Limb (tissue), 2 donors: Measurements from ENCODE around the gene RGPD3.
"Not testable (repeated sequence)": the region's sequence is repeated elsewhere in the genome, so short reads cannot be mapped to it uniquely, and the experiment has no call there.

Source experiments
- DNase-seq, 2 donors: peaks; one replicate each; pipeline ENCODE4 v3.0.0-alpha.2; 2016; ENCODE audit errors: extremely low spot score in 2 of 2

Gene RGPD3

DNA sequence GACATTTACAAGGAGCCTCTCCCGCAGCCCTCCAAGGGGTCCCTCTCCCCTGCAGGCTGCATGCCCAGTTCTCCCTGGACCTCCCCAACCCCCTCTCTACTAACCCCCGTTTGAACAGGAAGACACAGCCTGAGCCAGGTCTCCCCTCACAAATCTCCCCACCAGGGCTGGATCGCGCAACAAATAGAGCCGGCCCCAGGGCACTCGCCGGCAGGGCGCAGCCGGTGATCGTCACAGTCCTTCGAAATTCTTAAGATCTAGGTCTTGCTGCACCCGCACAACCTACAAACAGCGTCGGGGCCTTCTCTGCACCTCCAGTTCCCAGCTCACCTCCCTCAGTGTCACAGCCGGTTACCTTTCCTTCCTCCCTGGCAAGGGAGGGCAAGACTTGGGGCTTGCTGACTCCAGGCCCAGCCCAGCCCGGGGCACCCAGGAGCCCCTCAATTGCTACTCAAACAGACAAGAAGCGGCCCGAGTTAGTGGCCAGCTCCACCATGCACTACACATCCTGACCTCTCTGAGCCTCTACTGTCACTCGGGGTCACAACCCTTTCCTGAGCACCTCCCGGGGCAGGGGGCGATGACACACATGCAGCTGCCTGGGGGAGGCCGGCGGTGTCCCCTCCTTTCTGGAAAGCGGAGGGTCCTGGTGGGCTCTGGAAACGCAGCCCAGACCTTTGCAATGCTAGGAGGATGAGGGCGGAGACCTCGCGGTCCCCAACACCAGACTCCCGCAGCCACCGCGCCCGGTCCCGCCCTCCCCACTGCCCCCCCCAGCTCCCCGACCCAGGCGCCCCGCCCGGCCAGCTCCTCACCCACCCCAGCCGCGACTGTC is 18.6 kb upstream of the RGPD3 start, which contains the start of gene CD8B2:
Gene CD8B2, plus strand, starts transcription at position 814 of the 835 bp plus-strand sequence. CDS start 63 bp downstream, outside the sequence.
- not testable (repeated sequence) for DNase-seq

DNA sequence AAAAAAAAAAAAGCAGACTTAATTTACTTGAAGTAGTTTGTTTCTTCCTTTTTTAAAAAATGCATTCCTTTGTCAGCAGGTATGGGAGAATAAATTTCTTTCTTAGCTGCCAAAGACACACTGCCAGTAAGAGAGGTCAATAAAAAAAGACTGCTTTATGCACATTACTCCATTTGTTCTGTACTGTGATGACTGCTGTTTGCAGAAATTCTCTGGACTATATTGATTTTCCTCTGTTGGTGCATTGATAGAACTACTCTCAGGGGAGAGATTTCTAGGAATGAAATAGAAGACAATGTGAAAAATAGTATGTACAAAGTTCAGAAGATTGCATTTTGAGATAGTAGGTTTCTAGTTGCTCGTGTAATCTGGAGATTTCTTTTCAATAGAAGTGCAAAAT is 11.3 kb upstream of the RGPD3 start:
- not testable (repeated sequence) for DNase-seq

- DNase-seq = not testable (repeated sequence)
These were observed 9.4 kb upstream of the RGPD3 start for GRCh38 chr2:106477647-106478046.

- not testable (repeated sequence) for DNase-seq
These were observed 2.4 kb upstream of the RGPD3 start for GRCh38 chr2:106470658-106471057.

DNA sequence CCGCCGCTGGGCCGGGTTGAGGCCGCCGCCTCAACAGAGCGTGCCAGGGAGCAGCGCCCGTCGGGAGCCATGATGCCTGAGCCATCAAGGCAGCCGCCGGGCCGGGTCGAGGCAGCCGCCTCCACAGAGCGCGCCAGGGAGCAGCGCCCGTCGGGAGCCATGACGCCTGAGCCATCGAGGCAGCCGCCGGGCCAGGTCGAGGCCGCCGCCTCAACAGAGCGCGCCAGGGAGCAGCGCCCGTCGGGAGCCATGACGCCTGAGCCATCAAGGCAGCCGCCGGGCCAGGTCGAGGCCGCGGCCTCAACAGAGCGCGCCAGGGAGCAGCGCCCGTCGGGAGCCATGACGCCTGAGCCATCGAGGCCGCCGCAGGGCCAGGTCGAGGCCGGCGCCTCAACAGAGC is 697 bp downstream of the RGPD3 start:
- not testable (repeated sequence) for DNase-seq

DNA sequence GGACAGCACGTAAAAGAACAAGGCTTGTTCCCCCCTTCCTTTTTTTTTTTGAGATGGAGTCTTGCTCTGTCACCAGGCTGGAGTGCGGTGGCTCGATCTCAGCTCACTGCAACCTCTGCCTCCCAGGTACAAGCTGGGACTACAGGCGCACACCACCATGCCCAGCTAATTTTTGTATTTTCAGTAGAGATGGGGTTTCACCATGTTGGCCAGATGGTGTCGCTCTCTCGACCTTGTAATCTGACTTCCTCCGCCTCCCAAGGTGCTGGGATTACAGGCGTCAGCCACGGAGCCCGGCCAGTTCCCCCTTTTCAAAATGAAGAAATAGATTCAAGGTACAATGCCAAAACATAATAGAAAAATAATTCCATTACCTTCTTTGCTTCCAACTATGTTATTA is 6.3 kb downstream of the RGPD3 start:
- not testable (repeated sequence) for DNase-seq

GRCh38 chr2:106390680-106391079 is 77.5 kb downstream of the RGPD3 start:
- DNase-seq = not testable (repeated sequence)

DNA sequence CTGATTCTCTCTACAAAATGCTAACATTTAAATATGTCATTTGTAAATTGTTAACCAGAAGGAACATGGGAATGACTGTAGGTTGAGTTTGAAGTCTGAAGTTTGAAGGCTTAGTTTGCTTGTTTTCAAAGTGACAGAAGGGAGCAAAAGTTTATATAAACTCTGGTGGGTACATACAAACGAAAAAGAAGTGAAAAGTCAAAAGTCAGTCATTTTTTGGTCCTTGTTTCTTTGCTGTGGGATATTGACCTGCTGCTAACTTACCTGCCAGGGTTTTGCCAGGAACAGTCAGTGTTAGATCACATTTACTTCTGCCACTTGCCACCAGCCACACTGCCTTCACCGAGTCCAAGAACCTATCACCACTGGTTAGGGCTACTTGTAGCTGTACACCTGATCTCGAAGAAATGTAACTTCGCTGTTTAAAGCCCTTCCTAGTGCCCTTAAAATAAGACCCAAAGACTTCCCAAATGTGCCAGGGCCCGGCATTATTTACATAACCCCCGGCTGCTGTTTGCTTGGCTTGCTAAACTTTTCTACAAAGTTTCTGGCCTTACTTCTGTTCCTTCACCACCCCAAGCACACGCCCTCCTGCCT is 79.3 kb downstream of the RGPD3 start:
- not testable (repeated sequence) for DNase-seq

DNA sequence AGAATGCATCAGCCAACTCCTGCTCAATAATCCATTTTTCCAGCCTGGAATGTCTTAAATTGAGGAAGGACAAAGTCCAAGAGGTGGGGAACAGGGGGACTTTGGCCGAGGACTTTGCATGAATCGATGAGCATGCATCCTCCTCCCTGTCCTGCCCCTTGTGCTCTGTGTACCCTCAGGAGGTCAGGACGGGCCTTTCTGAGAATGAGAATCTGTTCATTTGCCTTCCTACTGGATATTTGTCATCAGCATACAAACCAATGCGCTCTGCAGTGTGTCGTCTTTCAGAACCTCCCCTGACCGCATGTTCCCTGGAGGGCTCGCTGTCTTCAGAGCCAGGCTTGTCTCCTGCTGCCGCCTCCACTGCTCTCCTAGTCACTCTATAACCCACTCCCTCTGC is 83.7 kb downstream of the RGPD3 start:
- not testable (repeated sequence) for DNase-seq

DNA sequence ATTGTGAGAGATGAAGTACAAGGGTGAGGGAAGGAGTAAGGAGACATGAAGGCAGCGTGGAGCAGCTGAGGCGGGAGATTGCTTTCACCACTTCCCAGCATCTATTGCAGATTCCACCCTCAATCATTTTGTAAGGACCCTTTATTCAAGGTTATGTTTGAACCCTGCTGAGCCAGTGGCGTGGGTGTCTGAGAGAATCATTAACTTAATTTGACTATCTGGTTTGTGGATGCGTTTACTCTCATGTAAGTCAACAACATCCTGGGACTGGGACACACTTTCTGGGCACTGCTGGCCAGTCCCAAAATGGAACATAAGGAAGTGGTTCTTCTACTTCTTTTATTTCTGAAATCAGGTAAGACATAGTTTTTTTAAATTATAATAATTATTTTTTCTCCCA is 86.3 kb downstream of the RGPD3 start:
- not testable (repeated sequence) for DNase-seq

DNA sequence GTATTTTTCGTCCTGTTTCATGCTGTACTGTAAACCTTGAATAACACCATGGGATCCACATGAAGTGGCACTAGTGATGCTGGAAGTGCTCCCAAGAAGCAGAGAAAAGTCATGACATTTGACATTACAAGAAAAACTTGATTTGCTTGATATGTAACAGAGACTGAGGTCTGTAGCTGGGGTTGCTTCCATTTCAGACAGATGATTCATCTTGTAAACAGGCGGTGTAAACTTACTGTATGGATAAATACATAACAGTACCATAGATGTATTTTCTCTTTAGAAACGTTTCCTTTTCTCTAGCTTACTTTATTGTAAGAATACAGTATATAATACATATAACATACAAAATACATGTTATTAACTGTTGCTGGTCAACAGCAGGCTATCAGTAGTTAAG is 88.6 kb downstream of the RGPD3 start:
- DNase-seq = not testable (repeated sequence)

DNA sequence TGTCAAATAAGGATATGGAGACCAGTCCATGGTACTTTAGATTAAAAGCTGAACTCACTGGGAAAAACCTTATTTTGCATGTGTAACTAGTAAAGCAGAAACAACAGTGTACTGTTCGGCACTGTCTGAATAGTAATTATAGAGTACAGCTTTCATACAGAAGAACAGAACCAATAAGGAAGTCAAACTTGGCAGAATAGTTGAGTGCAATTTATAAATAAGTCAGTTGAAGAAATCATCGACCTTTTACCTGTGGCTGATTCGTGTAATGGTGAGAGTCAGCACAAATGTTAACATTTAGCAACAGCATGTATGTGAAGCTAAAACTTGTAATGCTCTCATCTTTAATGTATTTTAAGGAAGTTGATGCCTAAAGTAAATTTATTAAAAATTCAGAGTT is 99.0 kb downstream of the RGPD3 start:
- DNase-seq = not testable (repeated sequence)

- DNase-seq = no peak
These were observed 101.9 kb downstream of the RGPD3 start for GRCh38 chr2:106366204-106366885.

GRCh38 chr2:106363791-106364190 is 104.4 kb downstream of the RGPD3 start:
- no peak for DNase-seq

DNA sequence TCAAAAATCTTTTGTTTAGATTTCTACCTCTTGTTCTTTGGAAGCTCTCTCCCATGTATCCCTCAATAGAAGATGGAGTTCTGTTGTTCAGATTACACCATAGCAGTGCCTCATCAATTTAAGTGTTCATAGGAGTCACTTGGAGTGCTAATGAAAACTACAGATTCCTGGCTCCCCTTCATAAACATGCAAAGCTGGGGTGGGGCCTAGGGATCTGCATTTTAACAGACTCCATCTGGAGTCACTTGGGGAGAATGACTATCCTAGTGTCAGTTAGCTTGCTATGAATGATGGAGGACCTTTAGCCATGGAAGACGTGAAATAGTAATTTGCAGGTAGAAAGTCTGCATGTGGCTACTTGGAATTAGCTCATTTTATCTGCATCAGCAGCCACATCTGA is 105.4 kb downstream of the RGPD3 start:
- DNase-seq = no peak

GRCh38 chr2:106359512-106359911 is 108.7 kb downstream of the RGPD3 start:
- DNase-seq = no peak

DNA sequence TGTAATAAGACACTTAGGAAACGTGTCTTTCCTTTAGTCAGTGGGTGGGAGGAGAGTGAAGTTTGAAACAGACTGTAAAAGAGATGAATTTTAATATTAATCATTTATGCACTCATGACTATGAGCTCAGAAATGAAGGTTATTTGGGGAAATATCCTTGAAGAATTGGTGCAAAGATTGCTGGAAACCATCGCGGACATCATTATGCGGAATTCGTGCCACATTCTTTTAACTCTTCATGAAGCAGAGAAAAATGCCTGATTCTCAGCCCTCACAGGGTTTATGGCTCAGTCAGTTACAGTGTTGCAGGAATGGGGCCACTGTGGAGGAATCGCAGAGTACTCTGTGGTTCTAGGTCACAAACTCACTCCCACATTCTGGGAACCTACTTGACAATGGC is 109.7 kb downstream of the RGPD3 start:
- DNase-seq = no peak

GRCh38 chr2:106358081-106358480 is 110.1 kb downstream of the RGPD3 start:
- no peak for DNase-seq

GRCh38 chr2:106356291-106356690 is 111.9 kb downstream of the RGPD3 start:
- DNase-seq = no peak

DNA sequence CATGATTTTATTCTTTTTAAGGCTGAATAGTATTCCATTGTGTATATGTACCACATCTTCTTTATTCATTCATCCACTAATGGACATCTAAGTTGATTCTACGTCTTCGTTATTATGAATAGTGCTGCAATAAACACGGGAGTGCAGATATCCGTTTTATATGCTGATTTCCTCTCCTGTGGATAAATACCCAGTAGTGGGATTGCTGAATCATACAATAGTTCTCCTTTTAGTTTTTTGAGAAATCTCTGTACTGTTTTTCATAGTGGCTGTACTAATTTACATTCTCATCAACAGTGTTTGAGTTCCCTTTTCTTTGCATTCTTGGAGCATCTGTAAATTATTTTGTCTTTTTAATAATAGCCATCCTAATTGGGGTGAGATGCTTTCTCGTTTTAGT is 114.5 kb downstream of the RGPD3 start:
- DNase-seq = no peak

DNA sequence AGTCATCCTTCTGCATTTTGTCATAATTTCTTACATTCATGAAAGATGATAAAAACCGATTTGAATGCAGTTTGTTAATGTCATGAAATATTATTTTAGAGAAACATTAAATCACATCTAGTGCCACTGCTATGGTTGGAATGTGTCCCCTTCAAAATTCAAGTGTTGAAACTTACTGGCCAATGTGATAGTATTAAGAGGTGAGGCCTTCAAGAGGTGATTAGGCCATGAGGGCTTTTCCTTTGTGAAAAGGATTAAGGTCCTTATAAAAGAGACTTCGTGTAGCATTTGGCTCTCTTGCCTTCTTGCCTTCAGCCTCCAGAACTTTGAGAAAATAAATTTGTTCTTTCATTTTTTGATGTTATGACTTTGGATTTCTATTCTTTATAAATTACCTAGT is 117.2 kb downstream of the RGPD3 start:
- no peak for DNase-seq

DNA sequence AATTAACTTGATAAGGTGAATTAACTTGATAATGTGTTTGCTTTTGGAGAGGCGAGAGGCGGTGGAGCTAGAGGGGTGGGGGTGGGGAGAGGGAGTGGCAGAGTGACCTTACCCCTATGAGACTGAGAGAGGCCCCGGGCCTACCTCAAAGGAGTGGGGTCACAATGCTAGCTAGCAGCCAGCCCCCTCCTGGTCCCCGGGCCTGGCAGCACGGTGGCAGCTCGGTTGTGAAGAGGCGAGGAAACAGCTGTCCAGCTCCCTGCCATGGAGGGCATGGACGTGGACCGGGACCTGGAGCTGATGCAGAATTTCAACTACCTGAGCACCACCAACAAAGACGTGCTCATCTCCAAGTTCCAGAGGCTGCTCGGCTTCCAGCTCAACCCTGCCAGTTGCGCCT is 123.9 kb downstream of the RGPD3 start:
- no peak for DNase-seq
